Activated CD8-positive, alpha-beta memory T cell treated with anti-CD3 and anti-CD28 coated beads for 48 hours (primary cell): ENCODE measurements around the gene SHROOM2.
"Not testable (repeated sequence)": the region's sequence is repeated elsewhere in the genome, so short reads cannot be mapped to it uniquely, and the experiment has no call there.

Experiments used
- DNase-seq, 3 experiments: peaks; one replicate each; pipeline ENCODE4 v3.0.0-alpha.2; 2020; ENCODE audit warnings: low read depth in 2 of 3, low spot score in 2 of 3

The SHROOM2 gene

GRCh38 chrX:9775930-9776329, 10.3 kb upstream of the SHROOM2 start:
- DNase-seq = no peak

DNA sequence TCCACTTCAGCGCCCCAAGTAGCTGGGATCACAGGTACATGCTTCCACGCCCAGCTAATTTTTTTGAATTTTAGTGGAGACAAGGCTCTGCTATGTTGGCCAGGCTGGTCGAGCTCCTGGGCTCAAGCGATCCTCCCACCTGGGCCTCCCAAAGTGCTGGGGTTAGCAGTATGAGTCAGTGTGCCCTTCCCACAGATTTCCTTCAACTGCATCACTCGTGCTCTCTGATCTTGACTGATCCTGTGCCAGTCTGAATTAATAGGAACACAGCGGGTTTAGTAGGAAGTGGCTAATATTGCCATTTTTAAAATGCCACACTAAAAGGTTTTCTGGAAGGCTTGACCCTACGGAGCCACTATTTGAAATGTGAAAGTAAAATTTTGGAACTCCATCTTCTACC, 4.3 kb upstream of the SHROOM2 start:
- DNase-seq = no peak

DNA sequence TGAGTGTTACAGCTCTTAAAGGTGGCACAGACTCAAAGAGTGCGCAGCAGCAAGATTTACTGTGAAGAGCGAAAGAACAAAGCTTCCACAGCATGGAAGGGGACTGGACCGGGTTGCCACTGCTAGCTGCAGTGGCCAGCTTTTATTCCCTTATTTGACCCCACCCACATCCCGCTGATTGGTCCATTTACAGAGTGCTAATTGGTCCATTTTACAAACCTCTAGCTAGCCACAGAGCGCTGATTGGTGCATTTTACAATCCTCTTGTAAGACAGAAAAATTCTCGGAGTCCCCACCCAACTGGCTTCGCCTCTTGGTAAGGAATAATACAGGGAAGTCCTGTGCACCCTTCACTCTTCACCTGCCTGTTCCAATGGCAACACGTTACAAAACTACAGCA, 1.9 kb upstream of the SHROOM2 start:
- no peak for DNase-seq

DNA sequence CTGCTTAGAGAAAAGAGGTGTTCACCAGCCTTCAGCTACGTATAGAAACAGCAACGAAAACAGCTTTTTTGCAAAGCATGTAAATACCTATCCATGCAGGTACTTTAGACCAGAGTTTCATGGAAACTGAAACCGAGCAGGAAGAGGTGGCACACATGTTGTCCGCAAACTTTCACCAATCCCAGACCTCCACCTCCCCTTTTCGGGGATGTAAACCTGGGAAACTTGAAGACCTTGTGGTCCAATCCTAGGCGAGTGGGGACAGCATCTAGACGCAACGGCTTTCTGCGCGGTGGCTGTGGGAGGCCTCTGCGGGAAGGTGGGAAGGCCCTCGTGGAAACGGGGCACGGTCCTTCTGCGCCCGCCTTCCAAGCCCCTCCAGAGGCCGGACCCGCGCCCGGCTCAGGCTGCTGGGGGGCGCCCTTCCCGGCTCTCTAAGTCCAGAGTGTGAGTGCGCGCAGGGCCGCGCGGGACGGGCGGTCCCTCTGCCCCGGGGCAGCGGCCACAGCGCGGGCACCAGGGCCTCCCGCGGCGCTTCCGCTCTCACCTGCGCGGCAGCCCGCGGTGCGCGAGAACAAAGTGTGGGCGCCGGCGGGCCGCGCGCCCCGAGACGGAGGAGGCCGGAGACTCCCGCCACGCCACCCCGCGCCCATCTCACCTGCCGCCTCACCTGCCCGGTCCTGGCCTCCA, 830 bp upstream of the SHROOM2 start:
- no peak for DNase-seq

DNA sequence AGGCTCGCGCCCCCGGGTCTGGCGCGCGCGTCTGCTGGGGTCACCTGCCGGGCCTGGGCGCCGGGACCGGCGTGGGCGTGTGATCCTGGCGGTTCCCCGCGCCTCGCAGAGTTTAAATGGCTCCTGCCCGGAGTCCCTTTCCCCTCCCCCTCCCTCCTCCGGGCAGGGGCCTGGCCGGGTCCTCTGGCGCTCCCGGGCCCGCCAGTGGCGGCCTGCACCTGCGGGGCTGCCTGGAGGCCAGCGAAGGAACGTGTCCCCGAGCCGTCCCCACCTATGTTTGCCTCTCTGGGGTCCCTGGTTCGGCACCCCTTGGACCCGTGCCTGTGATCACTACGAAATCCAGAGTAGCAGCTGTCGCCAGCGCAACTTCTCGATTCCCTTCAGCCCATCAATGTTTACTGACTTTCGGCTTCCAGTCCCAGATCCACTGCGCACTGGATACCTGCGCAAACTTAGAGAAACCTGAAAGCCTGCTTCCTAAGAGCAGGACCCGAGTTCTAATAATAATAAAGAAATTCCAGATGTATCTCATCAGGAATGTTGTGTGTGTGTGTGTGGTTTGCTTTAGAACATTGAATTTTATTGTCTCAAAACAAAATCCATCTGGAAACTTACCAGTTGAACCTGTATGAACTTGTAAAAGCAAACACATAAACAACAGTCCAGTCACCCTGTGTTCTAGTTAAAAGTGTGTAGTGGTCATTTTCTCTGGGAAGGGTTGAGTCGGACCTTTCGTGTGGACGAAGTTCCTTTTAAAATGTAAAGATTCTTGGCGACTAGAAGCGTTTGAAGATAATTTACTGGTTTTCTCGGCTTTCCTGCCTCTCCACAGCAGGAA, 788 bp downstream of the SHROOM2 start:
- DNase-seq = no peak

DNA sequence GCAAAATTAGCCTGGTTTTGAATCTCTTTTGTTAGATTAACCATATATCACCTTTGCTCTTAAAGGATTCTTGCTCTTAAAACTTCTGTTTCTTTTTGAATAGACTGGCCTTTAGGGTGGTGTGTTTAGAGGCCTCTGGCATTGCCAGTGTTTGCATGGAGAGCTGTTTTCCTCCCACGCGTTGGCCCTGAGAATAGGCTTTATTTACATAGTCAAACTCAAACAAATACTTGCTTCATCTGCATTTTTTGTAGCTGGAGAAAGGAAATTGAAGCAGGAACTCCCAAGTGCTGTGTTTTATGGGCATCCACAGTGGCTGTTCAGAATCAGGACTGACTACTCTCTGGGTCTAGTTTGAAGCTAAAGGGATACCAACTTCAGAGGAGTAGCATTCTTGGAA, 2.7 kb downstream of the SHROOM2 start:
- no peak for DNase-seq

DNA sequence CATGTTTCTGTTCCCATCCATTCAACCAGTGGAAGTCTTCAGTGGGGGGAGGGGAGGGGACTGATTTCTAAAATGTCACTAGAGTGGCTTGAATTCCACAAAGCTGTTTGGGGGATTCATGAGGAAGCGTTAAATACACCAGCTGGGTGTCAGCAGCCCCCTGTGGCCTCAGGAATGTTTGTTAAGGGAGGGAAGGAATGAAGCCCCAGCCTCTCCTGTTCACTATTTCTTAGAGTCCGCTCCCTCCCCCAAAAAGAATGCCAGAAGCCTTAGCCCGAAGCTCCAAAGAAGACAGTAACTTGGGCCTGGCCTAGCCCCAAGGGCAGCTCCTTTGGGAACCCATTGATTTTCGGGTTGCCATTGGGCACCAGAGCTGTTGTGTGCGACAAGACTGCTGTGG, 3.3 kb downstream of the SHROOM2 start:
- DNase-seq = no peak

DNA sequence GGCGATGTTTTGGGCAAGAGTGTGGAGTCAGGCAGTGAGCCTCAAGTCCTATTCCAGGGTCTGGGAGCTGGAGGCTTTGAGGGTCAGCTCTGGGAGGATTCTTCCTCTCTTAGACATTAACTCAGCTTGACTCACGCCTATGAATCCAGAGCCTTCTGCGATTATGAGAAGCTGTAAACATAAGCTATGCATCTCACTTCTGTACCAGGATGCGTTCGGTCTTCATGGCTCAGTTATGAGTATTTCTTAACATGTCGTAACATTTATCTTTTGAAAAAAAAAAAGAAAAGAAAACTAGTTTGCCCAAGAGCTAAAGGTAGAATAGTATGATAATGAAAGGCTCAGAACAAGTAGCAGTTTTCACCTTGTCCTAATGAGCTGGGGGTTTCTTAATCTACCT, 4.6 kb downstream of the SHROOM2 start:
- DNase-seq = no peak

- DNase-seq = no peak
Measured at GRCh38 chrX:9794495-9794894, 8.3 kb downstream of the SHROOM2 start.

DNA sequence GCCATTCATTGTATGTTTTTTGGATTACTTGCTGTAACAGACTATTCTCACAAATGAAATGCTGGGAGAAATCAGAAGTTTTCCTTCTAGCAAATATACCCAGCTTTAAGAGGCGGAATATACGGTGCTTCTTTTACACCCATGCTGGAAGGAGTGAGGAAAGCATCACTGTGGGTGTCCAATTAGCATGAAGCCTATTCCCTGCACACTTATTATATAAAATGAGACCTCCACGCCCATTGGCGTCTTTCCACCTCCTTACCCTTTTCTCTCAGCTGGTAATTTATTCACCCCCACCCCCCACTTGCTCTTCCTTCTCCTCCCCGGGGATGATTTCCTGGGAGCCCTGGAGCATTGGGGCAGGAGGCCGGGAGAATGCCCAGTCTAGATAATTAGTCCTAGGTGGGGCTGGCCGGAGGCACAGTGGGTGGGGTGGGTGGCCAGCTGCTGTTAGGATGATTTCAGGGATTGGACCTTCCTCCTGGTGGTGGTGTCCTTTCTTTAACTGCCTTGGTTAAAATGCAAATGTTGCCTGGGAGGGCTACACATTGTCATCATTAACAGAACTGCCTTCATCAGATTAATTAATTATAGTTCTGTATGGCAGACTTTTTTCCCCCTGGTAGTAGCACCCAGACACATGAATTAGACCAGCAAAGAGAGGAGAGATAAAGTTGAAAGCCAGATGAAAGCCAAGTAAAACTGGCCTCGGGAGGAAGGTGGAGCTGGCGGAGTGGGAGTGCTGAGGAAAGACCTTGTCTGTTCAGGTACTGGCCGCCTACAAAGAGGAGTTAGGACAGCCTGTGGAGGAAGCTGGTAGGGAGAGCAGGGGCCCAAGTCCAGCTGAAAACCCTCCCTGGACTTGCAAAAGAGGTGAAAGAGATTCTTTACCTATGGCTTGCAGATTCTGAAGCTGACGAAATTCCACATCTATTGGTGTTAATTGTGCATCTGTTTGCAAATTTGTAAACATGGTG, 11.4 kb downstream of the SHROOM2 start:
- DNase-seq = no peak

- no peak for DNase-seq
Measured at GRCh38 chrX:9802737-9803136, 16.5 kb downstream of the SHROOM2 start.

GRCh38 chrX:9804444-9804843, 18.2 kb downstream of the SHROOM2 start:
- no peak for DNase-seq

DNA sequence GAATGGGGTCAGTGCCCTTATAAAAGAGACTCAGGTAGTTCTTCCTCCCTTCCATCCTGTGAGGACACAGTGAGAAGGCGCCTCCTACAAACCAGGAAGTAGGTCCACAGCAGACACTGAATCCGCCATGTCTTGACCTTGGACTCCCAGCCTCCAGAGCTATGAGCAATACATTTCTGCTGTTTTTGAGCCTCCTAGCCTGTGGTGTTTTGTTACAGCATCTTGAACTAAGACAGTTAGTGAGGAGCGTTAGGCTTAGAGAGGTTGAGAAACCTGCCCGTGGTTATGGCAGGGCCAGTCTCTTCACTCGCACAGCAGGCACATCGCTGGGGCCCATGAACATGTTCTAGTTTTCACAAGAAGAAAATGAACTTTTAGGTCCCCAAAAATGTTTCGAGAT, 19.7 kb downstream of the SHROOM2 start:
- no peak for DNase-seq

- no peak for DNase-seq
Measured at GRCh38 chrX:9807355-9808182, 21.3 kb downstream of the SHROOM2 start.

GRCh38 chrX:9809876-9810275, 23.6 kb downstream of the SHROOM2 start:
- DNase-seq = not testable (repeated sequence)

DNA sequence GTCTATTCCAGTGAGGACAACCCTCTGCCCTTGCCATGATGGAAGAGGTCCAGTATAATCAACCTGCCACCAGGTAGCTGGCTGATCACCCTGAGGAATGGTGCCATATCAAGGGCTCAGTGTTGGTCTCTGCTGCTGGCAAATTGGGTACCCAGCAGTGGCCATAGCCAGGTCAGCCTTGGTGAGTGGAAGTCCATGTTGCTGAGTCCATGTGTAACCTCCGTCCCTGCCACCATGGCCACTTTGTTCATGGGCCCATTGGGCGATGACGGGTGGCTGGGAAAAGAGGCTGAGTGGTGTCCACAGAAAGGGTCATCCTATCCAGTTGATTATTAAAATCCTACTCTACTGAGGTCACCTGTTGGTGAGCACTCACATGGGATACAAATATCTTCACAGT, 24.9 kb downstream of the SHROOM2 start:
- DNase-seq = not testable (repeated sequence)

GRCh38 chrX:9816084-9816700, 30.0 kb downstream of the SHROOM2 start:
- DNase-seq = no peak

- no peak for DNase-seq
Measured at GRCh38 chrX:9821572-9821971, 35.3 kb downstream of the SHROOM2 start.

DNA sequence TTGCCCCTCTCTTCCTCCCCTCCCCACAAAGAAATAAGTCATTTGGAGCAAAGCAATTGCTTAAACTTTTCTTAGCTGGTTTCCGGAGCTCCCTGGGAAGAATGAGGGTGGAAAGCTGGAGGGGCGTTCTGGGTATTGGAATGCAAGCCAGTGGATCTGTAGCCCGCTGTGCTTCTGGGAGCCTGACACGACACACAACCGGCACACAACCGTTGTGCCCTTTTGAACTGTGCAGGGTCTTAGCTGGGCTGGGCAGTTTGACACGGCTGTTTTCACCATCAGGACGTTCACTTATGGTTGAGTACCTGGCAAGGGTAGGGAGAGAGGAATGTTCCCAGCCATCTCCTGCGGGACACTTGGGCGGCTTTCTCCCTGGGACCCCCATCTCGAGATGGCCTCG, 38.3 kb downstream of the SHROOM2 start:
- no peak for DNase-seq

- DNase-seq = no peak
Measured at GRCh38 chrX:9825129-9825790, 39.0 kb downstream of the SHROOM2 start.
